ENCODE data around the gene ARHGEF28. TPM values are rescaled to one million over a fixed set of nuclear protein-coding genes. Genes with fewer than 3 reads are reported as not detected.

Gene ARHGEF28
- total and polyA plus RNA-seq, 2 of the 13 experiments (the other 11 are each of a cell fraction or from before 2014, with no cell fraction given): 17.4 to 34.1 TPM

GRCh38 chr5:73985145-73985544 is 359.1 kb downstream of the ARHGEF28 start (continued):
- TF ChIP-seq SP4 (CRISPR knock-in tag; IDR thresholded peaks at IDR 0.05) (no peak), MEF2D (CRISPR knock-in tag; IDR thresholded peaks at IDR 0.05) (no peak), ZNF710 (CRISPR knock-in tag; IDR thresholded peaks at IDR 0.05; ENCODE audit: borderline replicate concordance) (no peak), REPIN1 (CRISPR knock-in tag; IDR thresholded peaks at IDR 0.05; ENCODE audit: borderline replicate concordance, low read depth) (no peak), SNAPC5 (CRISPR knock-in tag; IDR thresholded peaks at IDR 0.05; ENCODE audit: borderline replicate concordance) (no peak), TBP (CRISPR knock-in tag; IDR thresholded peaks at IDR 0.05) (no peak), ZNF501 (CRISPR knock-in tag; IDR thresholded peaks at IDR 0.05) (no peak), YEATS4 (CRISPR knock-in tag; IDR thresholded peaks at IDR 0.05; ENCODE audit: borderline replicate concordance) (no peak), ZNF816 (CRISPR knock-in tag; IDR thresholded peaks at IDR 0.05; ENCODE audit: borderline replicate concordance) (no peak), ZFP82 (CRISPR knock-in tag; IDR thresholded peaks at IDR 0.05; ENCODE audit: borderline replicate concordance) (0 out of 2 replicates have a peak, but pooled peaks have one; percentile 60), NR2F1 (CRISPR knock-in tag; IDR thresholded peaks at IDR 0.05) (no peak), MTF1 (CRISPR knock-in tag; IDR thresholded peaks at IDR 0.05) (no peak), GMEB2 (CRISPR knock-in tag; IDR thresholded peaks at IDR 0.05; ENCODE audit: low read depth) (no peak), ZNF691 (CRISPR knock-in tag; IDR thresholded peaks at IDR 0.05; ENCODE audit: borderline replicate concordance, low read depth) (no peak), ZNF225 (CRISPR knock-in tag; IDR thresholded peaks at IDR 0.05) (no peak), BCL6 (CRISPR knock-in tag; IDR thresholded peaks at IDR 0.05) (peak; percentile 80), HNF4A (CRISPR knock-in tag; IDR thresholded peaks at IDR 0.05) (peak; percentile 76), ZNF720 (CRISPR knock-in tag; IDR thresholded peaks at IDR 0.05) (no peak), SRF (IDR thresholded peaks at IDR 0.05; ENCODE audit: low read depth, low read length) (no peak), SMC3 (IDR thresholded peaks at IDR 0.05; ENCODE audit: low read length) (peak; percentile 64; the same call in 1 of the 2 replicates), CSRNP1 (CRISPR knock-in tag; IDR thresholded peaks at IDR 0.05) (no peak), TEAD3 (CRISPR knock-in tag; optimal IDR thresholded peaks at IDR 0.05; ENCODE audit: borderline replicate concordance) (peak; percentile 10), ADNP (CRISPR knock-in tag; IDR thresholded peaks at IDR 0.05) (no peak), HMGXB4 (CRISPR knock-in tag; IDR thresholded peaks at IDR 0.05; ENCODE audit: borderline replicate concordance in 1 of 2, low read depth in 1 of 2) (no peak)
